Measurements from ENCODE around the gene C2CD2L. TPM values are rescaled to one million over a fixed set of nuclear protein-coding genes. Genes with fewer than 3 reads are reported as not detected.

The C2CD2L gene
- polyA plus RNA-seq, 4 donors = 14.9 to 21.7 (median 17.8) TPM

DNA sequence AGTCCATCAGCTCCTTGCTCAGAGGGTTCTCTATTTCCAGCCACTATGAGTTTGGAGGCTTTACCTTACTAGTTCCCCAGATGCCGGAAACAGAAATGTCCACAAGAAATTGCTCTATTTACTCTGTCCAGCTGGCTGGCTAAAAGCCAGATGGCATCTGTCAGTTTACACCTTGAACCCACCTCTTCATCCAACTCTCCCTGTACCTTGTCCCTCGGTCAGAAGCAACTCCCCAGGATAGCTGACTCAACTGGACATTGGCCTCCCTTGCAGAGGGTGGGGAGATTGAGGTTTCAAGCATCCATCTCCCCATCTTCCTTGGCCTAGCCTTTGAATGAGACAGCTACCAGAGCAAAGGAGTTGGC lies 1.7 kb downstream of the C2CD2L start:
- peaks cover 8 to 32% (median 12%) of the 10 kb centered on the region in 3 donors for H3K4me1 ChIP-seq (ENCODE audit: control insufficient read depth in 3 of 3, insufficient read depth in 2 of 3, low read depth in 1 of 3, low read length in 2 of 3)
- peak overlapping the region in 2 of 3 donors; percentile 81 to 98 for H3K4me3 ChIP-seq (ENCODE audit: low read depth in 1 of 3, low read length in 3 of 3)
- peaks cover 19 to 47% (median 23%) of the 10 kb centered on the region in 3 donors for H3K36me3 ChIP-seq (ENCODE audit: control insufficient read depth in 3 of 3, insufficient read depth in 2 of 3, low read depth in 1 of 3, low read length in 3 of 3)
- H3K27ac ChIP-seq (ENCODE audit: low read depth in 1 of 3, low read length in 2 of 3) = peak overlapping the region; percentile 85 to 88 (median 85)
- DNase-seq = peak; percentile 87 to 97
- no peaks in the 10 kb centered on the region for H3K9me3 ChIP-seq (ENCODE audit: control insufficient read depth in 2 of 2, insufficient read depth in 1 of 2, low read depth in 1 of 2, low read length in 1 of 2)
- 31 to 73% (median 41%) methylated on average over 2 of the region's 2 CpGs for WGBS, 3 donors
- no peaks in the 10 kb centered on the region for H3K27me3 ChIP-seq (ENCODE audit: control insufficient read depth in 3 of 3, insufficient read depth in 3 of 3, low read length in 3 of 3)
- FAIRE-seq = no peak

DNA sequence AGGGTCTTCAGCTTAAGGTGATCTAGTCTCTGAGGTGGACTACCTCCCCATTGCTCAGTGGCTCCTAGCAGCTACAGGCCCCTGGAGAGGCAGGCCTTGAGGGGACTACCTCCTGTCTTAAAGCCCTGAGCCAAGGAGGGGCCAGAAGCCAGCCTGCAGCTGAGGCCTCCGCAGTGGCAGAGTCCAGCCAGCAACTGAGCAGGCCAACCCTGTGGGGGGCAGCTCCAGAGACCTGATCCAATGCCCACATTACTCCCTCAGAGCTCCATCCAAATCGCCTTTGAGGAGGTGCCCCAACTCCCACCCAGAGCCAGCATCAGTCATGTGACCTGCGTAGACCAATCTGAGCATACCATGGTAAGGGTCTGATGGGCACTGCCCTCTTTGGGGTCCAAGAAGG lies 2.7 kb downstream of the C2CD2L start:
- FAIRE-seq = no peak
- Histone ChIP-seq H3K9me3 (ENCODE audit: control insufficient read depth in 2 of 2, insufficient read depth in 1 of 2, low read depth in 1 of 2, low read length in 1 of 2) (no peaks in the 10 kb centered on the region), H3K36me3 (ENCODE audit: control insufficient read depth in 3 of 3, insufficient read depth in 2 of 3, low read depth in 1 of 3, low read length in 3 of 3) (peaks cover 19 to 57% (median 24%) of the 10 kb centered on the region in 3 donors), H3K27me3 (ENCODE audit: control insufficient read depth in 3 of 3, insufficient read depth in 3 of 3, low read length in 3 of 3) (no peaks in the 10 kb centered on the region), H3K27ac (ENCODE audit: low read depth in 1 of 3, low read length in 2 of 3) (no peak overlapping the region), H3K4me1 (ENCODE audit: control insufficient read depth in 3 of 3, insufficient read depth in 2 of 3, low read depth in 1 of 3, low read length in 2 of 3) (peaks cover 8 to 32% (median 12%) of the 10 kb centered on the region in 3 donors), H3K4me3 (ENCODE audit: low read depth in 1 of 3, low read length in 3 of 3) (peak overlapping the region in 1 of 3 donors; percentile 24)
- no peak for DNase-seq
- 92 to 100% (median 97%) methylated on average over 3 of the region's 3 CpGs for WGBS, 3 donors

DNA sequence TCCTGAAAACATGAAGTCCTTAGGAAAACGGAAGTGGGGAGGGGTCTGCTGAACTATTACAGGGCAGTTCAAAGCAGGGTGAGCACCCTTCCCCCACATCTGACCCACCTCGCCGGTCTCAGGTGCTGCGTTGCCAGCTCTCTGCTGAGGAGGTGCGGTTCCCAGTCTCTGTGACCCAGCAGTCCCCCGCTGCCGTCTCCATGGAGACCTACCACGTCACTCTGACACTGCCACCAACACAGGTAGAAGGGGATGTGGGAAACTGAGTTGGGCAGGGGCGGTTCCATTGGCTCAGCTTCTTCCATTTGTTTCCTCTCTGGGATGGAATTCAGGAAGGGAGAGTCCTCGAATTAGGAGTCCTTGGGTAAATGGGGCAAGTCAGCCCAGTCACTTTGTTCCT lies 3.3 kb downstream of the C2CD2L start:
- H3K27ac ChIP-seq (ENCODE audit: low read depth in 1 of 3, low read length in 2 of 3) = no peak overlapping the region
- H3K9me3 ChIP-seq (ENCODE audit: control insufficient read depth in 2 of 2, insufficient read depth in 1 of 2, low read depth in 1 of 2, low read length in 1 of 2) = no peaks in the 10 kb centered on the region
- FAIRE-seq = no peak
- peaks cover 8 to 32% (median 12%) of the 10 kb centered on the region in 3 donors for H3K4me1 ChIP-seq (ENCODE audit: control insufficient read depth in 3 of 3, insufficient read depth in 2 of 3, low read depth in 1 of 3, low read length in 2 of 3)
- DNase-seq = no peak
- no peak overlapping the region for H3K4me3 ChIP-seq (ENCODE audit: low read depth in 1 of 3, low read length in 3 of 3)
- H3K27me3 ChIP-seq (ENCODE audit: control insufficient read depth in 3 of 3, insufficient read depth in 3 of 3, low read length in 3 of 3) = no peaks in the 10 kb centered on the region
- peaks cover 23 to 59% (median 26%) of the 10 kb centered on the region in 3 donors for H3K36me3 ChIP-seq (ENCODE audit: control insufficient read depth in 3 of 3, insufficient read depth in 2 of 3, low read depth in 1 of 3, low read length in 3 of 3)
- 82 to 96% (median 89%) methylated on average over 10 of the region's 10 CpGs for WGBS, 3 donors

DNA sequence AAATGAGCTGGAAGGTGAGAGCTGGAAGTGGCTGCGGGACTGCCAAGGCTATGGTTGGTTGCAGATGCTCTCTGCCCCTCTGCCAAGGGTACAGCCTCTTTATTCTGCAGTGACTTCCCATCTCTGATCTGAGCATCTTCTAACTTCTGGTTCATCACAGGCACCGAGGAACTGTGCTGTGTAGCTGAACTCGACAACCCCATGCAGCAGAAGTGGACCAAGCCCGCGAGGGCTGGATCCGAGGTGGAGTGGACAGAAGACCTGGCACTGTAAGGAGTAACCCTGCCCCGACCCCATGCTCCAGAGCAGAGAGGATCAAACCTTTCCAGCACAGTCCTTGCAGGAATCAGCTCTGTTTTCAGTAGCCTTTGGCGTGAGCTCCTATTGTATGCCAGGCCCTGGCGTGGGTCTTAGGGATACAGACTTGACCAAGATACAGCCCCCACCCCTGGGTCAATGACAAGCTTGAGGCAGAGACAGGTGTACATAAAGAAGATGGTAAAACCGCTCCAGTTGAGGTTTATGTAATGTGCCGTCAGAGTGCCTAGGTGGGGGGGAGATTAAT lies 4.3 kb downstream of the C2CD2L start:
- DNase-seq (no peak), FAIRE-seq (no peak)
- Histone ChIP-seq H3K36me3 (ENCODE audit: control insufficient read depth in 3 of 3, insufficient read depth in 2 of 3, low read depth in 1 of 3, low read length in 3 of 3) (peaks cover 28 to 69% (median 35%) of the 10 kb centered on the region in 3 donors), H3K27ac (ENCODE audit: low read depth in 1 of 3, low read length in 2 of 3) (no peak overlapping the region), H3K27me3 (ENCODE audit: control insufficient read depth in 3 of 3, insufficient read depth in 3 of 3, low read length in 3 of 3) (no peaks in the 10 kb centered on the region), H3K9me3 (ENCODE audit: control insufficient read depth in 2 of 2, insufficient read depth in 1 of 2, low read depth in 1 of 2, low read length in 1 of 2) (no peaks in the 10 kb centered on the region), H3K4me3 (ENCODE audit: low read depth in 1 of 3, low read length in 3 of 3) (no peak overlapping the region), H3K4me1 (ENCODE audit: control insufficient read depth in 3 of 3, insufficient read depth in 2 of 3, low read depth in 1 of 3, low read length in 2 of 3) (peaks cover 8 to 27% (median 8%) of the 10 kb centered on the region in 3 donors)
- 95 to 98% (median 96%) methylated on average over 11 of the region's 11 CpGs for WGBS, 3 donors

DNA sequence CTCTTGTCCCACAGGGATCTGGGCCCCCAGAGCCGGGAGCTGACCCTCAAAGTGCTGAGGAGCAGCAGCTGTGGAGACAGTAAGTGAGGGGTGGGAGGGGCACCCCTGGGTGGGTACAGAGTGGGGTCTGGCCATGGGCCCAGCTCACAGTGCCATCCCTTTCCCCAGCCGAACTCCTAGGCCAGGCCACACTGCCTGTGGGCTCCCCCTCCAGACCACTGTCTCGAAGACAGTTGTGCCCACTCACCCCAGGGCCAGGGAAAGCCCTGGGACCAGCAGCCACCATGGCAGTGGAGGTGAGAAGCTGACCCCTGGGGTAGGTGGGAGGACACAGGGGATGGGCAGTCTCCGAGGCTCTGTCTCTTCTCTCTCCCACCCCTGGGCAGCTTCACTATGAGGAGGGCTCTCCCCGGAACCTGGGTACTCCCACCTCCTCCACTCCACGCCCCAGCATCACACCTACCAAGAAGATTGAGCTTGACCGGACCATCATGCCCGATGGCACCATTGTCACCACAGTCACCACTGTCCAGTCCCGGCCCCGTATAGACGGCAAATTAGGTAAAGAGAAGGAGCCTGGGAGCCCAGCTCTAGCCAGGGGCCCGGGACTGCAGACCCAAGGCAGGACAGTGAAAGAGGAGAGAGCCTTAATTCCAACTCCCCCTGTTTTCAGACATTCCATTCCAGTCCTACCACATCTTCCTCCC lies 5.3 kb downstream of the C2CD2L start:
- H3K27me3 ChIP-seq (ENCODE audit: control insufficient read depth in 3 of 3, insufficient read depth in 3 of 3, low read length in 3 of 3) = no peaks in the 10 kb centered on the region
- DNase-seq (no peak), FAIRE-seq (no peak)
- H3K4me1 ChIP-seq (ENCODE audit: control insufficient read depth in 3 of 3, insufficient read depth in 2 of 3, low read depth in 1 of 3, low read length in 2 of 3) = peaks cover 4 to 22% (median 7%) of the 10 kb centered on the region in 3 donors
- no peak overlapping the region for H3K27ac ChIP-seq (ENCODE audit: low read depth in 1 of 3, low read length in 2 of 3)
- WGBS, 3 donors = 91 to 97% (median 94%) methylated on average over 11 to 12 of the region's 12 CpGs
- no peak overlapping the region for H3K4me3 ChIP-seq (ENCODE audit: low read depth in 1 of 3, low read length in 3 of 3)
- H3K36me3 ChIP-seq (ENCODE audit: control insufficient read depth in 3 of 3, insufficient read depth in 2 of 3, low read depth in 1 of 3, low read length in 3 of 3) = peaks cover 28 to 75% (median 38%) of the 10 kb centered on the region in 3 donors
- H3K9me3 ChIP-seq (ENCODE audit: control insufficient read depth in 2 of 2, insufficient read depth in 1 of 2, low read depth in 1 of 2, low read length in 1 of 2) = no peaks in the 10 kb centered on the region

DNA sequence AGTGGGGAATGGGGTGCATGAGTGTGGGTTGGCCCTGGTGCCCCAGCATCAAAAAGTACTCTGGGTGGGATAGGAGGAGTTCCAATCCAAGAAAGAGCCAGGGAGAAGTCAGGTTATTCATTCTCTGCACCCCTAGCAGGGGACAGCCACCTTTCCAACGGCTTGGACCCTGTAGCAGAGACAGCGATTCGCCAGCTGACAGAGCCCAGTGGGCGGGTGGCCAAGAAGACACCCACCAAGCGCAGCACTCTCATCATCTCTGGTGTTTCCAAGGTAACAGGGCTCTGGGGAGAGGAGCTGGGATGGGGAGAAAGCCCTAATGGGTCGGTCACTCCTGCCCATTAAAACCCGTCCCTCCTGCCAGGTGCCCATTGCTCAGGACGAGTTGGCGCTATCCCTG lies 6.6 kb downstream of the C2CD2L start:
- H3K4me3 ChIP-seq (ENCODE audit: low read depth in 1 of 3, low read length in 3 of 3) = no peak overlapping the region
- H3K27ac ChIP-seq (ENCODE audit: low read depth in 1 of 3, low read length in 2 of 3) = no peak overlapping the region
- 94 to 99% (median 95%) methylated on average over 7 to 9 of the region's 9 CpGs for WGBS, 3 donors
- peaks cover 4 to 15% (median 6%) of the 10 kb centered on the region in 3 donors for H3K4me1 ChIP-seq (ENCODE audit: control insufficient read depth in 3 of 3, insufficient read depth in 2 of 3, low read depth in 1 of 3, low read length in 2 of 3)
- DNase-seq (no peak), FAIRE-seq (no peak)
- H3K27me3 ChIP-seq (ENCODE audit: control insufficient read depth in 3 of 3, insufficient read depth in 3 of 3, low read length in 3 of 3) = no peaks in the 10 kb centered on the region
- peaks cover 28 to 75% (median 38%) of the 10 kb centered on the region in 3 donors for H3K36me3 ChIP-seq (ENCODE audit: control insufficient read depth in 3 of 3, insufficient read depth in 2 of 3, low read depth in 1 of 3, low read length in 3 of 3)
- no peaks in the 10 kb centered on the region for H3K9me3 ChIP-seq (ENCODE audit: control insufficient read depth in 2 of 2, insufficient read depth in 1 of 2, low read depth in 1 of 2, low read length in 1 of 2)

DNA sequence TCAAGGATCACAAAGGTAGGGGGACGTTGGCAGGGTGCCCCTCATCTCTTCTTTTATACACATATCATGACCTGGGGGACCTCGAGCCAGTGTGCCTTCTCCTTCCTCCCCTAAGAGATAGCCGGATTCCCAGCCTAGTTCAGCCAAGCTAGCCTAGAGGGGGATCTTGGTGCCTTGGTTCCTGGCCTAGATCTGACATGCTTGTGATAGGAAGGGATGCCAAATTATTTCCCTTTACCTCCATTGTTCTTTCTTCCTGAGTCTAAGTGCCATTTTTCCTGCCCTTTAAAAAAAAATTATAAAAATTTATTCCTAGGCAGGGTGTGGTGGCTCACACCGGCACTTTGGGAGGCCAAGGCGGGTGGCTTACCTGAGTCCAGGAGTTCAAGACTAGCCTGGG lies 7.2 kb downstream of the C2CD2L start:
- H3K27me3 ChIP-seq (ENCODE audit: control insufficient read depth in 3 of 3, insufficient read depth in 3 of 3, low read length in 3 of 3) = no peaks in the 10 kb centered on the region
- no peak overlapping the region for H3K27ac ChIP-seq (ENCODE audit: low read depth in 1 of 3, low read length in 2 of 3)
- H3K4me1 ChIP-seq (ENCODE audit: control insufficient read depth in 3 of 3, insufficient read depth in 2 of 3, low read depth in 1 of 3, low read length in 2 of 3) = peaks cover under 1 to 9% (median under 1%) of the 10 kb centered on the region in 3 donors
- no peak overlapping the region for H3K4me3 ChIP-seq (ENCODE audit: low read depth in 1 of 3, low read length in 3 of 3)
- DNase-seq (no peak), FAIRE-seq (no peak)
- H3K36me3 ChIP-seq (ENCODE audit: control insufficient read depth in 3 of 3, insufficient read depth in 2 of 3, low read depth in 1 of 3, low read length in 3 of 3) = peaks cover 28 to 71% (median 38%) of the 10 kb centered on the region in 3 donors
- WGBS, 3 donors = 81 to 92% (median 87%) methylated on average over 5 of the region's 5 CpGs
- H3K9me3 ChIP-seq (ENCODE audit: control insufficient read depth in 2 of 2, insufficient read depth in 1 of 2, low read depth in 1 of 2, low read length in 1 of 2) = no peaks in the 10 kb centered on the region

DNA sequence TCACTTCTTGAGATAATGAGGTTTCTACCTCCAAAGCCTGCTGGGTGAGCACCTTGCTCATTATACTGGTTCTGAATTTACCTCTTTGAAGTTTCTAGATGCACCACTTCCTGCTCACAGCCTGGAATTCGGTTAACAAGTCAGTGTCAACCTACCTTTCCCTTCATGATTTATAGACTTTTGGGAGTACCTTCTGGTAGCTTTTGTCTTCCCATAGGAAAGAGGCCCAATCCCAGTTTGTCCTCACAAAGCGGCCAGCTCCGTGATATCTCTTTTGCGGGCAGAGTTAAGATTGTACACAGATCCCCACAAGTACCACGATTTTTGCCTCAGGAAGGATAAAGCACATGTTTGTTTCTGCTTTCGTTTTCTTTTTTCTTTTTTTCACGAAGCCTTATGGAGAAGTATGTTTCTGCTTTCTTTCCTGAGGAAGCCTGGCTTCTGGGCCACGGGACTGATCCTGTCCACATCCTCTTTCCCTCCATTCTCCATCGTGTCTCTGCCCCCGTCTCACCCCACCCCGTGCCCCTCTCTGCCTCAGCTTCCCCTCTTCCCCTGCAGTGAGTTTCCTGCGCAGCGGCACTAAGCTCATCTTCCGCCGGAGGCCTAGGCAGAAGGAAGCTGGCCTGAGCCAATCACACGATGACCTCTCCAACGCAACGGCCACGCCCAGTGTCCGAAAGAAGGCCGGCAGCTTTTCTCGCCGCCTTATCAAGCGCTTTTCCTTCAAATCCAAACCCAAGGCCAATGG lies 8.5 kb downstream of the C2CD2L start:
- H3K27me3 ChIP-seq (ENCODE audit: control insufficient read depth in 3 of 3, insufficient read depth in 3 of 3, low read length in 3 of 3) = no peaks in the 10 kb centered on the region
- no peaks in the 10 kb centered on the region for H3K9me3 ChIP-seq (ENCODE audit: control insufficient read depth in 2 of 2, insufficient read depth in 1 of 2, low read depth in 1 of 2, low read length in 1 of 2)
- FAIRE-seq (no peak), DNase-seq (no peak)
- WGBS, 3 donors = 65 to 82% (median 75%) methylated on average over 24 of the region's 24 CpGs
- no peak overlapping the region for H3K4me3 ChIP-seq (ENCODE audit: low read depth in 1 of 3, low read length in 3 of 3)
- H3K4me1 ChIP-seq (ENCODE audit: control insufficient read depth in 3 of 3, insufficient read depth in 2 of 3, low read depth in 1 of 3, low read length in 2 of 3) = peaks cover 0 to 5% (median 0%) of the 10 kb centered on the region in 3 donors
- H3K36me3 ChIP-seq (ENCODE audit: control insufficient read depth in 3 of 3, insufficient read depth in 2 of 3, low read depth in 1 of 3, low read length in 3 of 3) = peaks cover 26 to 60% (median 38%) of the 10 kb centered on the region in 3 donors
- H3K27ac ChIP-seq (ENCODE audit: low read depth in 1 of 3, low read length in 2 of 3) = peak overlapping the region in 2 of 3 donors; percentile 32 to 78
